Kasumi-1 (cell line): ENCODE data around the gene ZC3H18.

Experiments used
- DNase-seq, 2 experiments: peaks; one replicate each; lab custom pipeline; 2025; lab: John Stamatoyannopoulos, UW

The ZC3H18 gene

DNA sequence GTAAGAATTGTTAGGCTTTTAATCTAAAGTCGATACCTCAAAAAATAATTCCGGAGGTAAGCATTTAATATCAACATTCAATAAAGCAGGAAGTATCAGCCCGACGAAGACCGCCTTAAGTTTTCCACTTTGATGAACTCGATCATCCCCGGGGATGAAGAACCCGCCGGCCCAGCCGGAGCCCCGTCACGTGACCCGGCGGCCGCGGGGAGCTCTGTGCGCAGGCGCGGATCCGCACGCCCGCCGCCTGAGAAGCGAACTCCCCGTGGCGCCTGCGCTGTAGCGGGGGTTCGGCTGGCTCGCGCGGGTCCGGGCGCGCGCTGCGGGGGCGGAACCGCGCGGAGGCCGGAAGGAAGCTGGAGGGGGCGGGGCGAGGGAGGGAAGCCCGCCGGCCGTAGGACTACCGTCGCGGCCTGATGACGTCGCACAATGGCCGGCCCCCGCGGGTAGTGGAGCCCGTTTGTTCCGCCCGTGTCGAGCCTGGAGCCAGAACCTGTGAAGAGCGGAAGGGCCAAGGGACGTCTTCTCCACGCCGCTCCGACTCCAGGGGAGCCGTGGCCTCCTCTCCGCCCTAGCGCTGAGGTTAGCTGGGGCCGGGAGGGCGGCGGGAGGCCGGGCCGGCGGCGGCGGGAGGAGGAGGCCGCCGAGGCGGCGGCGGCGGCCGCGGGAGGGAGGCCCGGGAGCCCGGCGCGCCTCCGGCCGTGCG lies at the start of gene ZC3H18:
ZC3H18 (plus strand) TSS at position 419 of the 706 bp plus-strand sequence. CDS start 6,721 bp downstream, outside the sequence.
- DNase-seq: peak; percentile 84

DNA sequence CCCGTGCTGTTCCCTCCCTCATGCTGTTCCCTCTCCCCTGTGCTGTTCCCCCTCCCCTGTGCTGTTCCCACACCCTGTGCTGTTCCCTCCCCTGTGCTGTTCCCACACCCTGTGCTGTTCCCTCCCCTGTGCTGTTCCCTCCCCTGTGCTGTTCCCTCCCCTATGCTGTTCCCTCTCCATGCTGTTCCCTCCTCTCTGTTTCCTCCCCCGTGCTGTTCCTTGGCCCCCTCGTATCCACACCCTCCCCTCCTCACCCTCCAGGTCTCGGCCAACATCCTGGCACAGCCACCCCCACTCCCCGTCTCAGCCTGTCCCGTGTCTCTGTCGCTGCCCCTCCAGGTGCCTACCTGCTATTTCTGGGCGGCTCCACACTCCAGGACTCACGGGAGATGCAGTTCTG lies 48.5 kb upstream of the ZC3H18 start:
- no peak for DNase-seq

DNA sequence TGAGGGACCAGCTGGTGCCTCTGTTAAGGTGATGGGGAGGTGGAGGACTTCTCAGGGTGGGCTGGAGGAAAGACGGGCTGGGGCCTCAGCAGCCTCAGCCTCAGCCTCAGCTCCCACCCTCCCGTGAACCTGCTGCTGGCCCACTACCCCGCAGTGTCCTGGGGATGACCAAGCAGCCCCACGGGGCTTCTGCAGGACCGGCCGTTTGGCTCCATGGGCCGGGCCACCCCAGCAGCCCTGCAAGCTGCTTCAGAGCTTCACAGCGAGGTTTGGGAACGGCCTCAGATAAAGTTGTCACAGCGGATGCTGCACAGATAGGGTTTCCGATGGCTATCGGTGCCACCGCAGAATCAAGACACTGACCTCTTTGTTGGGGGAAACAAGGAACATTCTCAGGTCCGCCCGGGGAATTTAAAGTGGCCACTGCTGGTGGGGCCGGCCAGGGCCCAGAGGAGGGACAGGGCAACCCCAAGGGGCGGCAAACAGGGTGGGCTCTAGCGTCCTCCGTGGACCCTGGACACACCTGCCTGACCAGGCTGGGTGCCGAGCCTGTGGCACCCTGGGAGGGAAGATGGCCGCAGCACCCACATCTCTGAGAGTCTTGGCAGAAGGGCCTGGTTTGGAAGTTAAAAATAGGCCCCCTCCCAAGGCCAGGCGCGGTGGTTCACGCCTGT lies 47.8 kb upstream of the ZC3H18 start:
- no peak for DNase-seq

DNA sequence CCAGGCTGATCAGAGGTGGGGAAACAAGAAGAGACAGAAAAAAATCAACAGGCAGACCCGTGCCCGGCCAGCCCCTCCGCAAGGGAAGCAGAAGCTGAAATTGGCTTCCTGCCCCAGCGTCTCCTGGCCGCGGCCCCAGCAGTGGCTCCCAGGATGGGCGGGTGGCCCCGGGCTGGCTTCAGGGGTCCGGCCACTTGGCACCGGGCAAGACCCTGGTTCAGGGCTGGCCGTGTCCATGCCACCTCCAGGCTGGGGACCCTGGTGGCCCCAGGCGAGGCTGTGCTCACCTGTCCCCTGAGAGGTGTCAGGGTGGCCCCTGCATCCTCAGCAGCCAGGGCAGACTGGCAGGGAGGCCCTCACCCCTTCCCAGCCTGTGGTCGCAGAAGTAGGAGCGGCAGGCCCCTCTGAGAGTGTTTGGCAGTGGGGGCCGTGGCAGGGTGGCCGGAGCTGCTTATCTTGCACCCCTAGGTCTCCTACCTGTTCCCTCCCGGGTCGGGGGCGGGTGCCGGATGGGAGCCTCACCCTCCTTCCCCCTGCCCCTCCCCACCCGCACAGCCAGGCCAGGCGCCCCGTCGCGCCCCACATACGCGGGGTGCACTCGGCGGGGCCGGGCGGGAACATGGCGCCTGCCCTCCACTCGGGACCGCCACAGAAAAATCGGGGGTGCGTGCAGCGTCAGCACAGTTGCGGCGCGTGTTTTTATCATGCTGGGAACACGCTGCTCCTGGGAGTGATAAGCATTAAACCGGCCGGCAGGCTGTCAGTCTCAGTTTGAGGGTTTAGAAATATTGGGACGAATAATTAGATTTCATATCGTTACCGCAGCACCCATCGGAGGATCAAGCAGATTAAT lies 46.7 kb upstream of the ZC3H18 start:
- peak; percentile 7 to 18 for DNase-seq

DNA sequence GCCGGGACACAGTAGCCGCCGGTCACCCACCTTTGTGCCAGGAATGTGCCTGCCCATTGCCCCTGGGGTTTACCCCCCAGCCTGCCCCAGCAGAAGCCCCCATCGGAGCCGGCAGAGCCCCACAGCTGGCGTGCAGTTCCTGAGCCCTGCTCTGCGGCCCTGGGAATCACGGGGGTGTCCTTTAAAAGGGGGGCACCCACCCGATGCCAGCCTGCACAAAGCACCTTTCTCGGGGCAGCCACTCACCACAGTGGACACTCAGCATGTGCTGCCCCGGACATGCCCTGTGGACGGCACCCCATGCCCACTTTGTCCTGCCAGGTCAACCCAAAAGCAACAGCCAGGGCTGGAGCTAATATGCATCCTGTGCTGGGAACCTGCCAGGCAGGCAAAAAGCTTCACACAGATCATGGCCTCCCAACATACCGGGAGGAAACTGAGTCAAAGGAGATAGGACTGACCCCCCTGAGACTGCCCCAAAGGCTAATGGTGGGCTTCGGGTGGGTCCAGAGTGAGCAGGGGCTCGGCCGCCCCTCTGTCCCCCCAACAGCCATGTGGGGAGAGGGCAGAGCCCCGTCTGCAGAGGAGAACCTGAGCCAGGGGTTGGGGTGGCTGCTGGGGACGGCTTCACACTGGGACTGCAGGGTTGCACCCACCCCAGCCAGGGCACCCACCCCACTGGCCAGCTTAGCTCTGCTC lies 45.8 kb upstream of the ZC3H18 start:
- DNase-seq: no peak

DNA sequence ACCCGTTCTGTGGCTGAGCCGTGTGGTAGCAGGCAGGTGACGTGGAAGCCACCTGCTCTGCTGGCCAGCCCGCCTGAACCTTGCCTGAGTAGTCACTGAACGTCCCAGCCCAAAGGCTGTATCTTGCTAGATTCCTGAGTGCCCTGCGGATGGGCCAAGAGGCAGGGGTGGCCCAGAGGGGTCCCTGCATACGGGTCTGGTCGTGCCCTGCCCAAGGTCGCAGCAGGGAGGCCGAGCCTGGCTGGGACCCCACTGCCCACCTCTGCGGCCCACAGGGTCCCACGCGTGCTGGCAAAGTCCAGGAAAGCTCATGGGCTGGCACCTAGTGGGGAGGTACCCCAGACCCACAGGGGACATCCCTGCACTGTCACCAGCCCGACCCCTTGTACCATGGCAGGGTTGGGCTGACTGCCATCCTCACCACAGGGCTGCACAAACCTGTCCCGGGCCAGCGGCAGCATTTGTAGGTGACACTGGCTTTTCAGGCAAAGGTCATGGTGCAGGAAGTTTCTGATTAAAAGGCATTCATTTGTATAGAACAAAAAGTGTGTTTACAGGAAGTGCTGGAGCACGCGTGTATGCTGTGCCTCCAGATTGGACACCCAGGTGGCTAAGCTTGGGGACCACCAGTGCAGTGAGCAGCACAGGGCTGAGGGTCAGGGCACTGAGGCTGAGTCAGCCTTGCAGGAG lies 45.1 kb upstream of the ZC3H18 start:
- no peak for DNase-seq

DNA sequence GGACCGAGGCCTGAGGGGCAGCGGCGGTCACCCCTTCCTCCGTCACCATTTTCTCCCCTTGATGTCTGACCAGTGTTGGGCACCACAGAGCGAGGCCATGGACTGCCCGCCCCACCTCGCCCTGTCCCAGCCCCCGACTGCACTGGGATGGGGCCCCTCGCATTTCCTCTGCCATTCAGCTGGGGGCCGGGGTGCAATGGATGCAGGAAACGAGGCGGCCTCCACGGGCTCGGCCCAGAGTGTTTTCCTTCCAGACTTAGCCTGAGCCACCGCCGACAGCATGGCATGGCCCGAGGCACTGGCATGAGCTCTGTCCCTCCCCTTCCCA lies 44.6 kb upstream of the ZC3H18 start:
- no peak for DNase-seq

DNA sequence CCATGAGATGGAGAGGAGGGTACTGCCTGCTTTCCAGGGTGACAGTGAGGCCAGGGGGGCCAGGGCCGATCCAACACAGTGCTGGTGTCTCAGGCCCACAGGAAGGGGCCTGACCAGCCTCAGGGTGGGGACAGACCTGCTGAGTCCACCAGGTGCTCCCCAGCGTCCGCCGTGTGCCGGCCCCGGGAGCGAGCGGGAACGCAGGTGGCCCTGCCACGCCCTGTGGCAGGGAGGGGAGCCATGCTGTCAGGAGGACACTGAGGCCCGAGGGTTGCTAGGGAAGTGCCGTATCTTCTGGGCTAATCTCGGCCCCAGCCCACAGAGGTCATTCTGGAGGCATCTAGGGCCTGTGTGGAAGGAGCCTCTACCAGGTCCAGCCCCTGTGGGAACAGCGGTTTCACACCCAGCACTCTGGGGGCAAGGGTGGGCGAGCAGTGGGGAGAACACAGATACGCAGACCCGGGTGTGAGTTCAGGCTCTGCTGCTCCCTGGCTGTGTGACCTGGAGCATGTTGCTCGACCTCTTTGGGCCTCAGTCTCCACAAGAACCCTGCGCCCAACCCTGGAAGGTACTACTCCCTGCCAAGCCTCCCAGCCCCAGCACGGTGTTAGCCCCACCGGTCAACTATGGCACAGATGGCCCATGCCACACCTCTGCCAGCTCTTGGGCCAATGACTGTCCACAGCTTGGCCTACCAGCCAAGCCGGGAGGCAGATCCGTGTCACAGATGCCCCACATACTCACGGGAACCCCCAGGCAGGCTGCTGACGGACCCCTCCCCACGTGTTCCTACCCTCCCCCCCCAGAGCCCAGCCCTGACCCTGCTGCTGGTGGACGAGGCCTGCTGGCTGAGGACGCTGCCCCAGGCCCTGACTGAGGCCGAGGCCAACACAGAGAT lies 43.9 kb upstream of the ZC3H18 start:
- DNase-seq: no peak

DNA sequence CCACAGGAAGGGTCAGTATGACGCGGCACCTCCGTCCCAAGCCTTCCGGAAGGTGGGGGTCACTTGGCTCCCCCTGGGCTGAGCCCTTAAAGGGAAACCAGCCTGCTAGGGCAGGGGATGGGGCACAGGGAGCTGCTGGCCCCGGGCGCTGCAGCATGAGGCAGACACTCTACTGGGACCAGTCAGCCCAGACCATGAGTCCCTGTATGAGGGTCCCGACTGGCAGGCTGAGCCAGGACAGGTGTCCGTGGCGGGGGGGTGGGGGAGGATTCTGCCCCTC lies 43.4 kb upstream of the ZC3H18 start:
- no peak for DNase-seq

DNA sequence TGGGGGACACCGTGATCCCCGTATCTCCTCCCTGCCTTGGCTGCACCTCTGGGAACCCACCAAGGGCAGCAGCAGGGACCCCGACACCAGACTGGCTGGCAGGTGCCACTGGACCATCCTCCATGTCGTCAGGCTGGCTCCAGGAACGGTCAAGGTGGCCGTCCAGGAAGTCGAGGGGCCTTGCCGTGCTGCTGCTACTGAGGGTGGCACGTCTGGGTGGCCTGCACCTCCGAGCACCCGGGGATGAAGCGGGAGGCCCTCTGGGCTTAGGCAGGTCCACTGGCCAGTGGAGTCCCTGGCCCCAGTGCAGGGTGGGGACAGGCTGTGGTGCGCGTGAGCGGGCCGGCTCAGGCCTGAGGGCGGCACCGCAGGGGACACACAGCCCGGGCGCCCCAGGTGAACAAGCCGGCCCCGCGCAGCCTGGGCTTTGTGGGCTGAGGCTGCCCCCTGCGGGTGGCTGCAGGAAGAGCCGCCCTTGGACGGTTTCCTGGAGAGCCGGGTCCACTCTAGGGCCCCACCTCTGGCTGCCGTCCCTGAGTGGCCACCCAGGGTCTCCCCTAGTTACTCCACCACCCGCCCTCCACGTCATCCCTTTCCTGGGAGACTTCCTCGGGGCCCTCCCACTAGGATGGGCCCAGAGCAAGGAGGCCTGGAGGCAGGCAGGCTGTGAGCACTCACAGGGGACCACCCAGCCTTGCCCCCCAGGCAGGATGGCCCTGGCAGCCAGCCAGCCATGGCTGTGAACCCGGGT lies 42.8 kb upstream of the ZC3H18 start:
- DNase-seq: no peak

DNA sequence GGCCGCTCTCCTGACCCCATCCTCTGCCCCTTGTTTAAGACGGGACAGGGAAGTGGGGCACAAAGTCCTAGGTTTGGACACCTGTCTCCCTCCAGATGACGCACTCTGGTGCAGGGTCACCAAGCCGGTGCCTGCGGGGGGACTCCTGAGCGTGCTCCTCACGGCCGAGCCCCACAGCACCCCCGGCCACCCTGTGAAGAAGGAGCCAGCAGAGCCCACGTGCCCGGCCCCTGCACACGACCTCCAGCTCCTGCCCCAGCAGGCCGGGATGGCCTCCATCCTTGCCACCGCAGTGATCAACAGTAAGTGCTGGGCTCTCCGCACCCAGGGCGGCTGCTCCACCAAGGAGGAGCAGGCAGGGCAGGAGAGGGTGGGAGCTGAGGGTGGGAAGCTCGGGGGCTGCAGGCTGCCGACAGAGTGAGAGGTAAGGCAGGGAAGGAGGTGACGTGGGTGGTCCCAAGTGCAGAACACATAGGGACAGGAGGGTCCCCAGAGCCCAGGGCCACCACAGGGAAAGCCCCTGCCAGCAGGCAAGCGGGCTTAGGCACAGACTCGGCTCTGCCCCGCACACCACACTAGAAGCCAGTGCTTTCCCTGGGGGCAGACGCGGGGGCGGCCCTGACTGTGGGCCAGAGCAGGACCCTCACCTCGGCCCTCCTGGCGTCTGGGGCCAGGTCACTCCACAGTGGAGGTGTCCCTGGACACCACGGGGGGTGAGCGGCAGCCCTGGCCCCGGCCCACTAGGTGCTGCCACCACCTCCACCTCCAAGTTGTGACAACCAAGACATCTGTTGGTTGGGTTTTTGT lies 42.1 kb upstream of the ZC3H18 start:
- no peak for DNase-seq

DNA sequence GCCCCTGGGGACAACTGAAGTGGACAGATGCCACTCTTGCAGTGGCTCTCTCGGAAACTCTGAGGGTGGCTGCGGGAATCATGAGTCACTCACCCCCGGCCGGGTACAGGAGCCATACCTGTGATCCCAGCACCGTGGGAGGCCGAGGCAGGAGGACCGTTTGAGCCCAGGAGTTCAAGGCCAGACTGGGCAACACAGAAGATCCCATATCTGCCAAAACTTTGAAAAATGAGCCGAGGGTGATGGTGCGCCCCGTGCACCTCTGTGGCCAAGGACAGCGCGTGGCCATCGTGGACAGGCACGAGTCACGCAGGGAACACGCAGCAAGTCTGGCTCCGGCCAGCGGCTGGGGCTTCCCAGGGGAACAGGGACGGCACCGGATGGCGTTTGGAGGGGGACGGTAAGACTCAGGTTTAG lies 41.3 kb upstream of the ZC3H18 start:
- DNase-seq: no peak

DNA sequence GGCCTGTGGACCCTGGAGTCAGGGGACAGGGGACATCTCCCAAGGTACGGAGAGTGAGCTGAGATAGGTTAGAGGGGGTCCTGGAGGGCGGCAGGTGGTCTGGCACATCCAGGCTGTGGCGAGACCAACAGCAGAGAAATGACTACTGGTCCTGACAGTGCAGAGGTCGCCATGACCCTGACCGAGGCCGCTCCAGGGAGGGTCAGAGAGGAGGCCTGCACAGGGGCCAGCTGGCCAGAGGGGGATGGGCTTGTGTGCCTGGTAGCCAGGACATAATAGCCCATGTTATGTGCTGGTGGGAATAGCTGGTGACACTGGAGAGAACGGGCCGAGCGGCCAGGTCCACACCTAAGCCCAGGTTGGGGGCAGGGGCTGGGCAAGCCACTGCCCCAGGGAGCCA lies 40.6 kb upstream of the ZC3H18 start:
- DNase-seq: no peak

DNA sequence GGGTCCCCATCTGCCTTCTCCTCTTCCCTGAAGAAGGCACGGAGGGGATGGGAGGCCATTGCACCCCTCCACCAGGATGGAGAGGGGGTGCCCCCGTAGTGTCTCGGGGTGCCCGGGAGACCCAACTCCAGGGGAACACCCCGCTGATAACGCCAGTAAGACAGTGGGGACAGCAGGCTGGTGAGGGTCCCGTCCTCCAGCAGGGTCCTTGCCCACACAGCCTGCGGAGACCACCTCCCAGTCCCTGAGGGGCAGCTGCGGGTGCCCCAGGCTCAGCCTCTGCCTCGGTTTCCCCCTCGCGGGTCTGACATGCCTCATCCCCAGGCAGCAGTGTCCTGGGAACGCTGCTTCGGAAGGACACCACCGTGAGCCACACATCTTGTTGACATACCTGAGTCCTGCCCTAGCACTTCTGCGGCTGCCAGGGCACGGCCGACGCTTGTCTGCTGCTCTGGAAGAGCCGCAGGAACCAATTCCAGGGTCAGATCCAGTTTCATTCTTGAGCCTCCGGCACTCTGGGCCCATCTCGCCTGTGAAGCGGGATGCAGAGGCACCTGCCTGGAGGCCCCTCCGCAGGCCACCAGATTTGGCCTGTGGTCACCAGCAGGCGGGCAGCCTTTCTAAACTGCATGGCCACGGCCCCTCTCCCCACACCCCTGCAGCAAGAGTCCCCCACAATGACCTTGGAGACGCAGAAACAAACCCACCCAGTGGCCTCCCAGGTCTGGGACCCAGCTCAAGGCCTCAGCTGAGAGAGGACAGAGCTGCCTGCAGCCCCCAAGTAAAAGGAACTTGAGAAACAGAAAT lies 39.9 kb upstream of the ZC3H18 start:
- no peak for DNase-seq

DNA sequence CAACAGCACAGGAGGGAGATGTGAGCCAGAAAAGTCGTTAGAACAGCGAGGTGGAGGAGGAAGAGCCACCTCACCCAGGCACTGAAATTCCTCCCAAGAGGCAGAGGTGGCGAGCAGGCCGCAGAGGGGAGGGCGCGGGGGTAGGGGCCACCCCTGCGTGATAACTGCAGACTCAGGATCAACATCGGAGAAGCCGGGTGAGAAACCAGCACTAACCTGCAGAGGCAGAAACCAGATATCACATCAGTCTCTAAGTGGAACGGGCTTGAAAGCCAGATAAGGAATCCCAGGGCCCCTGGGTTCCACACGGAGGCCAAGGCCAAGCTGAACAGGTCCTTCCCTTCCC lies 39.4 kb upstream of the ZC3H18 start:
- no peak for DNase-seq

DNA sequence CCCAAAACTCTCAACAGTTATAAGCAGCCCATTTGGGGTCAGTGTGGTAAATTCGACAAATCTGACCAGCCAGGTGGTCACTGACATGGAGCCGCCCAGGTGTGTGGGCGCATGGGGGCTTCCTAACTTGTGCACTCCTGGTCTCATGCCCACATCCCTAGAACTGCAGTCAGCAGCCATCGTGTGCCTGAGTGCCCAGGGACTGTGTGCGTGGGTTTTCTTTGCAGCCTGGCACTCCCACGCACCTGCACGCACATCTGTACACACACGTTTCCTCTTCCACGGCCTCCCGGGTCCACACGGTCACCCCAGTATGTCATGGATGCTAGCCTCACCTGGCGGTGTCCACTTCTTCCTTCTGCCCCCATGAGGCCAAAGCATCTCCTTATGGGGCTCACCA lies 38.9 kb upstream of the ZC3H18 start:
- no peak for DNase-seq

DNA sequence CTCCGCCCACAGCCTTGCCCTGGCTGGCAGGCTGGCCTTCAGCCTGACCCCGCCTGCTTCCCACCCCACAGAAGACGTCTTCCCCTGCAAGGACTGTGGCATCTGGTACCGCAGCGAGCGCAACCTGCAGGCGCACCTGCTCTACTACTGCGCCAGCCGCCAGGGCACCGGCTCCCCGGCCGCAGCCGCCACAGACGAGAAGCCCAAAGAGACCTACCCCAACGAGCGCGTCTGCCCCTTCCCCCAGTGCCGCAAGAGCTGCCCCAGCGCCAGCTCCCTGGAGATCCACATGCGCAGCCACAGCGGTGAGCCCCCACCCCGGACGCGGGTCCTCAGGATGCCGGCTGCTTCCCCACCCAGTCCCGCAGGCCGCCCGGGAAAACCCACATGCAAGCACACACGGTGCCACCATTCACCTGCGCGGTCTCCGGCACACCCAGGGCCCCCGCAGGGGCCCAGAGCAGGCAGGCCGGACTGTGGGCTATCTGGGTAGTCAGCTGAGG lies 38.2 kb upstream of the ZC3H18 start:
- DNase-seq: no peak

DNA sequence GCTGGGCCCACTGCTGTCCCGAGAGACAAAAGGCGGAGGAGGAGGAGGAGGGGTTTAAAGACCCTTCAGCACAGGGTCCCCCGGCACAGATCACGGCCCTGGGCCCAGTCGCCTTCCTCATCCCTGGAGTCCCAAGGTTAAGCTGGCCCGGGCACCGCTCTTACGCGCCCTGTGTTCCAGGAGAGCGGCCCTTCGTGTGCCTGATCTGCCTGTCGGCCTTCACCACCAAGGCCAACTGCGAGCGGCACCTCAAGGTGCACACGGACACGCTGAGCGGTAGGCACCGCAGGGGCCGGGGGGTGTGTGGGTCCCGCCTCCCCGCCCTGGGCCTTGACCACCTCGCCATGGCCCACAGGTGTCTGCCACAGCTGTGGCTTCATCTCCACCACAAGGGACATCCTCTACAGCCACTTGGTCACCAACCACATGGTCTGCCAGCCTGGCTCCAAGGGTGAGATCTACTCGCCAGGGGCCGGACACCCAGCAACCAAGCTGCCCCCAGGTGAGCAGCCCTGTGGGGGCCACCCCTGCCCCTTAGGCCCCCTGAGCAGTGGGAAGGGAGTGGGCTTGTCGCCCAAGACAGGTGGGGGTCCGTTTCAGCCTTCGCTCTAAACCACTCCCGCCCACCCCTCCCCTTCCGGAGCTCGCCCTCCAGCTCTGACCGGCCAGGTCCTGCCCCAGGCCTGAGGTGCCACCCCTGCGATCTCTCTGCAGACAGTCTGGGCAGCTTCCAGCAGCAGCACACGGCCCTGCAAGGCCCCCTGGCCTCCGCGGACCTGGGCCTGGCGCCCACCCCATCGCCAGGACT lies 37.6 kb upstream of the ZC3H18 start:
- no peak for DNase-seq
